ENCODE results near the gene PTCH2. TPM values are rescaled to one million over a fixed set of nuclear protein-coding genes. Genes with fewer than 3 reads are reported as not detected.

The PTCH2 gene
- total RNA-seq, 2 donors from 2014 or later = 1.5 to 1.6 TPM

DNA sequence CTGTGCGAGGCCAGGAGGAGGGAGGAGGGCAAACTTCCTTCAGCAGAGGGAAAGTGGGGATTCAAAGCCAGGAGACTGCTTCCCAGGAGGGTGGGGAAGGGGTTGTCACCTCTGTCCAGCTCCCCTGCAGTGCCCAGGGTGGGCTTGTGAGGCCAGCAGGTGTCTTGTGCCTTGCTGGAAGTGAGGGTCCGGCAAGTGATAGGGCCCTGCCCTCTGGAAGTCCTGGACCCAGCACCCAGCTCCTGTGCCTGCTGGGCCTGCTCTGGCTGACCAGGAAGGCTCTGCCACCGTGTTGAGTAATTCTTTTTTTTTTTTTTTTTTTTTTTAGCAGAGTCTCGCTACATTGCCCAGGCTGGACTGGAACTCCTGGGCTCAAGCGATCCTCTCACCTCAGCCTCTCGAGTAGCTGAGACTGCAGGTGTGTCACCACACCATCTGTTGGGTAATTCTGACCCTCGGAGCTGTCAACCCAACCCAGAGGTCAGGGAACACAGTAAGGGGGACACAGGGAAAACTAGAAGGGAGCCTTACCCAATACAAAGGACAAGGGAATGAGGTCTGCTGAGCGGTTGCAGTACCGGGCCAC is 56.1 kb downstream of the PTCH2 start:
- H3K27ac ChIP-seq (ENCODE audit: low read depth, low read length) = no peak overlapping the region
- peaks cover 16% of the 10 kb centered on the region for H3K4me1 Mint-ChIP-seq
- H3K9me3 ChIP-seq (ENCODE audit: control insufficient read depth, low read length) = no peaks in the 10 kb centered on the region
- H3K4me1 ChIP-seq (ENCODE audit: control insufficient read depth, insufficient read depth, low read length) = peaks cover 5% of the 10 kb centered on the region
- TF ChIP-seq, protein P1, sequence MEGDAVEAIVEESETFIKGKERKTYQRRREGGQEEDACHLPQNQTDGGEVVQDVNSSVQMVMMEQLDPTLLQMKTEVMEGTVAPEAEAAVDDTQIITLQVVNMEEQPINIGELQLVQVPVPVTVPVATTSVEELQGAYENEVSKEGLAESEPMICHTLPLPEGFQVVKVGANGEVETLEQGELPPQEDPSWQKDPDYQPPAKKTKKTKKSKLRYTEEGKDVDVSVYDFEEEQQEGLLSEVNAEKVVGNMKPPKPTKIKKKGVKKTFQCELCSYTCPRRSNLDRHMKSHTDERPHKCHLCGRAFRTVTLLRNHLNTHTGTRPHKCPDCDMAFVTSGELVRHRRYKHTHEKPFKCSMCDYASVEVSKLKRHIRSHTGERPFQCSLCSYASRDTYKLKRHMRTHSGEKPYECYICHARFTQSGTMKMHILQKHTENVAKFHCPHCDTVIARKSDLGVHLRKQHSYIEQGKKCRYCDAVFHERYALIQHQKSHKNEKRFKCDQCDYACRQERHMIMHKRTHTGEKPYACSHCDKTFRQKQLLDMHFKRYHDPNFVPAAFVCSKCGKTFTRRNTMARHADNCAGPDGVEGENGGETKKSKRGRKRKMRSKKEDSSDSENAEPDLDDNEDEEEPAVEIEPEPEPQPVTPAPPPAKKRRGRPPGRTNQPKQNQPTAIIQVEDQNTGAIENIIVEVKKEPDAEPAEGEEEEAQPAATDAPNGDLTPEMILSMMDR (conservative IDR thresholded peaks at IDR 0.05) = no peak
- 85 to 96% methylated on average over 6 to 9 of the region's 9 CpGs for WGBS, 2 experiments (ENCODE audit: insufficient coverage in 1 of 2, insufficient read length in 1 of 2)
- H3K9ac ChIP-seq (ENCODE audit: extremely low read depth, low read length, poor library complexity, severe bottlenecking) = no peak overlapping the region
- no peaks in the 10 kb centered on the region for H3K36me3 ChIP-seq (ENCODE audit: control insufficient read depth, insufficient read depth, low read length)
- peak; percentile 46 for DNase-seq
- peak overlapping the region; percentile 50 for H3K27ac Mint-ChIP-seq
- peak overlapping the region; percentile 50 for H3K4me3 Mint-ChIP-seq
- H3K27me3 Mint-ChIP-seq (ENCODE audit: insufficient read depth) = peaks cover 10% of the 10 kb centered on the region
- peaks cover 2% of the 10 kb centered on the region for H3K36me3 Mint-ChIP-seq (ENCODE audit: low read depth)
- peaks cover 20% of the 10 kb centered on the region for H3K27me3 ChIP-seq (ENCODE audit: control insufficient read depth, insufficient read depth, low read length, poor library complexity, severe bottlenecking)
- no peak overlapping the region for H3K4me3 ChIP-seq (ENCODE audit: low read length)
- no peaks in the 10 kb centered on the region for H3K9me3 Mint-ChIP-seq

DNA sequence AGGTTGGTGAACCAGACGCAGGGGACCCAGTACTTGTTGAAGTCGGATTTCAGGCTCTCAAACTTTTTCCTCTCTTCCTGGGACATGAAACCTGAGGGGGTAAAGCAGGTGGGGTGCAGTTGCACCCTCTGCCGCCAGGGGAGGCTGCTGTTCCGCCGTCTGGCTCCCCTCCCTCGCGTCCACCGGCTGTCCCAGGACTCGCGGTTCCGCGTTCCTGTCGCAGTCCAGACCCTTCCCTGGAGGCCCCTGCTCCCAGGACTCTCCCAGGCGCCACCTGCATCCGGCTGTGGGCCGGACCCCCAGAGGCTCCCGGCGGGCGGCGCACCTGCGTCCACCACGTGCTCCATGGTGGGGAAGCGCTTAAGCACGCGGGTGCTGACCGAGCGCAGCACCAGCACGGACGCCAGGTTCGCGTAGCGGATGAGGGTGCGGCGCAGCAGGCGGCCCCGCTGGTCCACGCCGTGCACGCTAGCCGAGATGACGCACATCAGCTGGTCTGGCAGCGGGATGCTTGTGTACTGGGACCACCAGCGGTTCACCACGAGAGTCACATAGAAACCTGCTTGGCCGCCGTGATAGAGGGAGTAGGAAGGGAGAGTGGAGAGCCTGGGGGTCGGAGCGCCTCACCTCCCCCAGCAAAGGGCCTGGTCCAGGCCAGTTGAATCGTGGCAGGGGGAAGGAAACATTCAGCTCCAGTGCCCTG is 56.8 kb downstream of the PTCH2 start:
- H3K4me1 Mint-ChIP-seq = peaks cover 12% of the 10 kb centered on the region
- peaks cover 6% of the 10 kb centered on the region for H3K36me3 Mint-ChIP-seq (ENCODE audit: low read depth)
- peaks cover 10% of the 10 kb centered on the region for H3K27me3 Mint-ChIP-seq (ENCODE audit: insufficient read depth)
- WGBS, 2 experiments (ENCODE audit: insufficient coverage in 1 of 2, insufficient read length in 1 of 2) = 12 to 21% methylated on average over 32 to 49 of the region's 49 CpGs
- H3K4me3 Mint-ChIP-seq = peak overlapping the region; percentile 50
- H3K4me1 ChIP-seq (ENCODE audit: control insufficient read depth, insufficient read depth, low read length) = peaks cover 5% of the 10 kb centered on the region
- H3K4me3 ChIP-seq (ENCODE audit: low read length) = peak overlapping the region; percentile 66
- H3K9ac ChIP-seq (ENCODE audit: extremely low read depth, low read length, poor library complexity, severe bottlenecking) = no peak overlapping the region
- no peak overlapping the region for H3K27ac ChIP-seq (ENCODE audit: low read depth, low read length)
- no peaks in the 10 kb centered on the region for H3K9me3 ChIP-seq (ENCODE audit: control insufficient read depth, low read length)
- TF ChIP-seq, protein P1 (conservative IDR thresholded peaks at IDR 0.05) = peak; percentile 99
- peak; percentile 95 for DNase-seq
- peaks cover 20% of the 10 kb centered on the region for H3K27me3 ChIP-seq (ENCODE audit: control insufficient read depth, insufficient read depth, low read length, poor library complexity, severe bottlenecking)
- H3K27ac Mint-ChIP-seq = peak overlapping the region; percentile 50
- no peaks in the 10 kb centered on the region for H3K9me3 Mint-ChIP-seq
- H3K36me3 ChIP-seq (ENCODE audit: control insufficient read depth, insufficient read depth, low read length) = no peaks in the 10 kb centered on the region

DNA sequence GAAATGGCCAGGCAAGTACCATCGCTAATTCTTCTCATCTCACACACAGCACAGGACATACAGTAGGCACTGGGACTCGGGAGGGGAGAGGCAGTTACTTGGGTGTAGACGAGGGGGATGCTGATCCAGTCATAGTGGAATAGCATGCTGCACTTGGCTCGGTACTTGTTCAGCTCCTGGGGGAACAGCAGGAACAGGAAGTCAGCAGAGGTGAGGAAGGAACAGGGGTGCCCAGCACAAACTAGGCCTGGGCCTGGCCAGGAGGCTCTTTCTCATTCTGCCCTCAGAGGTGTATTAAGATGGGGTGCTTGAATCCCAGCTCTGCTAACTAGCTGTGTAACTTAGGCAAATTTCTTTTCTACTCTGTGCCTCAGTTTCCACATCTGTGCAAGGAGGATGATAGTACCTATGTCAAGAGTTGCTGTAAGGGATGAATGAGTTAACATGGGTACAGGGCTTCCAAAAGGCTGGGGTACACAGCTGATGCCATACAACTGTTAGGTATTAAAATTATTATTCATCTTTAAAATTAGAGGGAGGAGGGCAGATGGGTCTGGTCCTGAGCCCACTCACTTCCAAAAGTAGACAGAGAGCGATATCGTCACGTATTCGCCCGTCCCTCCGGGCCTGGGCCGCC is 57.4 kb downstream of the PTCH2 start:
- Histone ChIP-seq H3K36me3 (ENCODE audit: control insufficient read depth, insufficient read depth, low read length) (no peaks in the 10 kb centered on the region), H3K4me1 (ENCODE audit: control insufficient read depth, insufficient read depth, low read length) (peaks cover 5% of the 10 kb centered on the region), H3K4me3 (ENCODE audit: low read length) (peak overlapping the region; percentile 66), H3K27me3 (ENCODE audit: control insufficient read depth, insufficient read depth, low read length, poor library complexity, severe bottlenecking) (peaks cover 20% of the 10 kb centered on the region), H3K27ac (ENCODE audit: low read depth, low read length) (no peak overlapping the region), H3K9ac (ENCODE audit: extremely low read depth, low read length, poor library complexity, severe bottlenecking) (no peak overlapping the region), H3K9me3 (ENCODE audit: control insufficient read depth, low read length) (no peaks in the 10 kb centered on the region)
- peak; percentile 47 for DNase-seq
- WGBS, 2 experiments (ENCODE audit: insufficient coverage in 1 of 2, insufficient read length in 1 of 2) = 0 to 36% methylated on average over 1 to 10 of the region's 11 CpGs
- TF ChIP-seq, protein P1 (conservative IDR thresholded peaks at IDR 0.05) = no peak
- H3K4me1 Mint-ChIP-seq = peaks cover 9% of the 10 kb centered on the region
- peak overlapping the region; percentile 50 for H3K4me3 Mint-ChIP-seq
- no peaks in the 10 kb centered on the region for H3K9me3 Mint-ChIP-seq
- no peak overlapping the region for H3K27ac Mint-ChIP-seq
- peaks cover 10% of the 10 kb centered on the region for H3K27me3 Mint-ChIP-seq (ENCODE audit: insufficient read depth)
- peaks cover 9% of the 10 kb centered on the region for H3K36me3 Mint-ChIP-seq (ENCODE audit: low read depth)

Data from endodermal cell (in vitro differentiated cells).